GM21381 (cell line): ENCODE measurements around the gene RAB40C.

Source experiments
- ATAC-seq: cut with Tn5 transposase; IDR thresholded peaks from one replicate; pipeline ENCODE4 v1.9.1; 2021; ENCODE audit warnings: mild to moderate bottlenecking, moderate library complexity; ENCODE audit not compliant: unreplicated experiment

The RAB40C gene

GRCh38 chr16:644556-644955 is 54.7 kb downstream of the RAB40C start:
- ATAC-seq = no peak

- ATAC-seq = no peak
These were observed 56.2 kb downstream of the RAB40C start for GRCh38 chr16:645852-646678.

- ATAC-seq = no peak
These were observed 56.9 kb downstream of the RAB40C start for GRCh38 chr16:646679-647172.

GRCh38 chr16:647173-647902 is 57.5 kb downstream of the RAB40C start:
- no peak for ATAC-seq

- no peak for ATAC-seq
These were observed 58.4 kb downstream of the RAB40C start for GRCh38 chr16:648071-648780.

DNA sequence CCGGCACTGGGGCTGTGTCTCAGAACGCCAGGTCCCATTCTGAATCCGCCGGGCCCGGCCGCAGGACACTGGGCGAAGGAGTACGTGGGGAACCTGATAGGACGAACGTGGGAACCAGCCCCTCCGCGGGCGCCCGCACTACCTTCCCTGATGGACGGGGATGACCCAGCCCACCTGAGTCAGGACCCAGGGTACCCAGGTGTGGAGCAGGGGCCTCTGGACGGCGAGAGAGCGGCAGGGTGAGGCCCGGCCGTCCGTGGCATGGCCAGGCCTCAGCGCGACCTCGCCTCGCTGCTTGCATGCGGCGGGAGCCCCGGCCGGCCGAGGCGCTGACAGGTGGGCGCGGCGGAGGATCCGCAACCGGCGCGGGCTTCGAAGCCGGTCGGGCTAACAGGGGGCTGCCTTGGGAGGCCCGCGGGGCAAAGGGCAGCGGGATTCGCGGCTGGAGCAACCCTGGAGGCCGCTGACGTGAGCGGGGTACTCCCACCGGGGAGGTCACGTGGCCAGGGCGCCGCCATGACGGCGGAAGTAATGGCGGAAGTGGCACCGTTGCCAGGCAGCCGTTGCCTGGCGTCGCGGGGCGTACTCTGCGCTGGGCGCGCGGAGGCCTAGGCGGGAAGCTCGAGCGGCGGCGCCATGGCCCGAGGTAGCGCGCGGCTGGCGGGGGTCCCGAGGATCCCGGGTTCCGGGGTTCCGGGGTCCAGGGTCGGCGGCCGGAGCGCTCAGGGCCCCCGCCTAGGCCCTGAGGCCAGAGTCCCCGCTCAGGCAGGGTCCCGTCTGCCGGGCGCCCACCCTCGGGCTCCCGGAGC is 59.1 kb downstream of the RAB40C start, which contains the start of gene WDR90:
TSS of gene WDR90 (plus strand) at position 585 of the 809 bp plus-strand sequence. CDS start at position 637, 52 bp downstream.
- peak; percentile 75 for ATAC-seq

- ATAC-seq = no peak
These were observed 59.8 kb downstream of the RAB40C start for GRCh38 chr16:649631-650030.

- no peak for ATAC-seq
These were observed 62.0 kb downstream of the RAB40C start for GRCh38 chr16:651844-652243.

DNA sequence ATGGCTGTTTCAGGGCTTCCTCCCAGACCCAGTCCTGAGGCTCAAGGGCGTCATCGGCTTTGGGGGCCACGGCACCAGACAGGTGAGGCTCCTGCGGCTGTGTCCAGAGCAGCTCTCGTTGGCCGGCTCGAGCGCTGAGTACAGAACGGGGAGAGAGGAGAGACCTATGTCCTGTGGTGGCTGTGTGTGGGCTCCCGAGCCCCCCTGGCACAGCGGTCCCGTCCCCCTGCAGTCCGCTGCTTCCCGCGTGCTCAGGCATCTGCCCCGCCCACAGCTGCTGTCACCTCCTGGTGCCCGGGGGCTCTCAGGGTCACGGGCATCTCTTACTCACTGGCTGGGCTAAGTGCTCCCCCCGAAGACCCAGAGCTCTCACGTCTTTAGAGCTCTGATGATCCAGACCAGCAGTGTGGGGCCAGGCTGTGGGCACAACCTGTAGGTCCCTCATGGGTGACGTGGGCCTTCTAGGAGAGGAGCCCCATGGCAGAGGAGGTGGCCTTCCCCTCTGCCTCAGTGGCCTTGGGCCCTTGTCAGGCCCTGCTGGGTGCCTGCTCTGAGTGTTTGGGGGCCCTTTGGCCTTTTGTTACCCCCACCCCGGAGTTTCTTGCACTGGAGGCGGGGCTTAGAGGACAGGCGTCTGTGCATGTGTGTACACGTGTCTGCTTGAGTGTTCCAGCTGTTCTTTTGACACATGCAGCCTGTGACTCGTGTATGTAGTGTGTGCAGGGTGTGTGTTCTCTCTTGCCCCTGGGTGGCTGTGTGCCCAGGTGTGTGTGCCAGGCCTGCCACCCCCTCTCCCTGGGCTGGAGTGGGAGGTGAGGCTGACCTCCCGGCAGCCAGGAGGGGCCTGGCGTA is 62.8 kb downstream of the RAB40C start:
- no peak for ATAC-seq

- ATAC-seq = no peak
These were observed 64.2 kb downstream of the RAB40C start for GRCh38 chr16:654034-654433.

- ATAC-seq = no peak
These were observed 67.6 kb downstream of the RAB40C start for GRCh38 chr16:657487-657886.

DNA sequence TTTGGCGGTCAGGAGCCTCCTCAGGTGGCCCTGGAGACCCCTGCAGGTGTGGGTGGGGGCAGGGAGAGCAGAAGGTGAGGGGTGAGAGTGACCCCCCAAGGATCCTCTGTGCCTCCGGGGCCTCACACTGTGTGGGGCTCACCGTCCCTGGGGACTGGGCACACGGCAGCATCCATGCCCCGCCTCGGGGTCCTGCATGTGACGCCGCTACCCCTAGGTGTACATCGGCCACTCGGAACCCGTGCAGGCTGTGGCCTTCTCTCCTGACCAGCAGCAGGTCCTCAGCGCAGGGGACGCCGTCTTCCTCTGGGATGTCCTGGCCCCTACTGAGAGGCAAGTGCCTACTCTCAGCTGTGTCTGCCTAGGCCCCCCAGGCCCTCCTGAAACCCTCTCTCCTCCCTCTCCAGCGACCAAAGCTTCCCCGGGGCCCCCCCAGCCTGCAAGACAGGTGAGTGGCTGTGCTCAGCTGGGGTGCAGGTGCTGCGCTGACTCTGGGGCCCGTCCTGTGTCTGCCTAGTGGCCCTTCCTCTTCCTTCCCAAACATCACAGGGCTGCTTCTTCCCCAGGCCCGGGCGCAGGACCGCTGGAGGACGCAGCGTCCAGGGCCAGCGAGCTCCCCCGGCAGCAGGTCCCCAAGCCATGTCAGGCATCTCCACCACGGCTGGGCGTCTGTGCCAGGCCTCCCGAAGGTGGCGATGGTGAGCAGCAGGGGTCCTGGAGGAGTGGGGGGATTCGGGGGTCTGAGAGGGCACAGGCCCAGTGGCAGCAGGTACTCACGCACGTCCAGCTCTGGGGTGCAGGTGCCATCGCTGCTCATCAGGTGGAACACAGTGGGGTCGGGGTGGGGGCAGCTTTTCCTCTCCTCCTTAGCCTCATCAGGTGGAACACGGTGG is 69.1 kb downstream of the RAB40C start:
- ATAC-seq = no peak

DNA sequence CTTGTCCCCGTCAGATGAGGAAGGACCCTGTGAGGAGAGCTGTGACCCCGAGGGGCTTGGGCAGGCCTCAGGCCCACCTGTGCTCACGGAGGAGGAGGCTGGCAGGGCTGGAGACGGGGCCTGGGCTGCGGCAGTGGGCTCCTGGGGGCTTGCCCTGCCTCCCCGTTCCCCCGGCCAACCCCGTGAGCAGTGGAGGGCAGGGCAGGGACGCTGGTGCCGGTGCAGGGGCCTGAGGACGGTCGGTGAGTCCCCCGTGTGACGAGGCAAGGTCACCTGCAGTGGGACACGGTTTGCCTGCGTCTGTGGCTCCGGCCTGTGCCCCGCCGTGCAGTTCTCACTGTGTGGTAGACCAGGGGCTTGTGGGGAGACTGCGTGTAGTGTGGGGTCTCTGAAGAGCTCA is 69.8 kb downstream of the RAB40C start:
- ATAC-seq = no peak

DNA sequence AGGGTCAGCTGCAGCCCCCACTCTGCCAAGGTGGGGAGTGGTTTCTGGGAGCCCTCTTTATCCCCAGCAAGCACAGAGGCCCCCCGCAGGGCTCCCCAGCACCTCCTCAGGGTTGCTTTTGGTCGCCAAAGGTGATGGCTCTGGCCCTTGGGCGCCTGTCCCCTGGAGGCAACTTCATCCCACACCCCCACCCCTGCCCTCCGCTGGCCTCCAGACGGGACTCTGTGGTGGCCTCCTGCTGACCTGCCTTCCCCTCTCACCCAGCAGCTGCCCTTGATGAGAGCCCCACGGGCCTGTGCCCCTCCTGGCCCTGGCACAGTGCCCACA is 70.2 kb downstream of the RAB40C start:
- no peak for ATAC-seq

DNA sequence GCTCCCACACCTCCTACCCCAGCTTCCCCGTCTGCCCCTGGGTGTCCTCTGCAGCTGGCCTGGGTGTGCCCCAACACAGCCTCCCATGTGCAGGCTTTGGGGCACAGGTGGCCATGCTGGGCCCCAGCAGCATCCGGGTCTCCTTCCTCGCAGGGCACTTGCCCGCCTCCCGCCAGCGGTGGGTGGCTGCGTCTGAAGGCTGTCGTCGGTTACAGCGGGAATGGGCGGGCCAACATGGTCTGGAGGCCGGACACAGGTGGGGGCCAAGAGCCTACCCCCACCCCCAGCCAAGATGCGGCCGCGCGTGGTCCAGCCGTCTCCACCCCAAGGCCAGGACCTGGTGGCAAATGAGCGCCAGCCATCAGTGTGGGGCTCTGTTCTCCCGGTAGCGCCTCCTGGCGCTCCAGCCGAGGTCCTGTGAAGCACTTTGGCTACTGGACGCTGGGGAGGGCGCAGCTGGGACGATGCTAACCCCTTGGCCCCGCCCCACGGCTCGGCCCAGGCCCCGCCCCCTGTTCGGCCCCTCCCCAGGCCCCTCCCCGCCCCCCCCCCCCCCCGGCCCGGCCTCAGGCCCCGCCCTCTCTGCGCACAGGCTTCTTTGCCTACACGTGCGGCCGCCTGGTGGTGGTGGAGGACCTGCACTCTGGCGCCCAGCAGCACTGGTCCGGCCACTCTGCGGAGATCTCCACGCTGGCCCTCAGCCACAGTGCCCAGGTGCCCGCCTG is 70.8 kb downstream of the RAB40C start:
- ATAC-seq = peak; percentile 56

DNA sequence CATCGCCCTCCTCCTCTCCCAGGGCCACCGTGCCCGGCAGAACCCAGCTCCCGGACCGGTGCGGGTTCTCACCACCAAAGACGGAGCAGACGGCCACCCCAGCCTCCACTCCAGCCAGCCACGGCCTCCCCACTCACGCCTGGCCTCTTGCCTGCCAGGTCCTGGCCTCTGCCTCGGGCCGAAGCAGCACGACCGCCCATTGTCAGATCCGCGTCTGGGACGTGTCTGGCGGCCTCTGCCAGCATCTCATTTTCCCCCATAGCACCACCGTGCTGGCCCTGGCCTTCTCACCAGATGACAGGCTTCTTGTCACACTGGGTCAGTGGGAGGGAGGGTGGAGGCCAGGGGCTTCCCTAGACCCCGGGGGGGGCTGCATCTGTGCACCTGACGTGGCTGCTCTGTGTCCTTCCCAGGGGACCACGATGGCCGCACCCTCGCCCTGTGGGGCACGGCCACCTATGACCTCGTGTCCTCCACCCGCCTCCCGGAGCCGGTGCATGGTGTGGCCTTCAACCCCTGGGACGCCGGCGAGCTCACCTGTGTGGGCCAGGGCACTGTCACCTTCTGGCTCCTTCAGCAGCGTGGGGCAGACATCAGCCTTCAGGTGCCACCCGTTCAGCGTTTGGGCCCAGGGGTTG is 71.4 kb downstream of the RAB40C start:
- no peak for ATAC-seq

DNA sequence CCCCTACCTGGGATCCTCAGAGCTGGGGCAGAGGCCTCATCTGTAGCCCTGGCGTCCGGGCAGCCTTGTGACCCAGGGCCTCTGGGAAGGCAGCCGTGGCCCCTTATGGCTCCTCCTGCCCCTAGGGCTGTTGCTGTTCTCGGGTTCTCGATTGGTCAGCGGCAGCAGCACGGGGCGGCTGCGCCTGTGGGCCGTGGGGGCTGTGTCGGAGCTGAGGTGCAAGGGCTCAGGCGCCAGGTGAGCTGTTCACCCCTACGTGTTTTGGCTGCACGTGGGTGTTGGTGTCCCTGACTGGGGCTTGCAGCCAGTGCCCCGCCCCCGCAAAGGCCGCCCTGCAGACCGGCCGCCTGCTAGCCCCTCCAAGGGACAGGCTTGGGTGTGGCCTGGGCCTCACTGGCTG is 72.2 kb downstream of the RAB40C start:
- no peak for ATAC-seq

- ATAC-seq = no peak
These were observed 72.7 kb downstream of the RAB40C start for GRCh38 chr16:662597-662996.
